ENCODE data around the gene POLE3.
"Not testable (repeated sequence)": the region's sequence is repeated elsewhere in the genome, so short reads cannot be mapped to it uniquely, and the experiment has no call there.

- not testable (repeated sequence) for TF ChIP-seq CTCF (conservative IDR thresholded peaks at IDR 0.05); EZH2 (IDR thresholded peaks at IDR 0.05; ENCODE audit: low read depth)
Observed at GRCh38 chr9:113406353-113406752, 4.1 kb downstream of the POLE3 start.

Data from PC-9 (cell line).